ENCODE results near the gene ASPHD1.

DNA sequence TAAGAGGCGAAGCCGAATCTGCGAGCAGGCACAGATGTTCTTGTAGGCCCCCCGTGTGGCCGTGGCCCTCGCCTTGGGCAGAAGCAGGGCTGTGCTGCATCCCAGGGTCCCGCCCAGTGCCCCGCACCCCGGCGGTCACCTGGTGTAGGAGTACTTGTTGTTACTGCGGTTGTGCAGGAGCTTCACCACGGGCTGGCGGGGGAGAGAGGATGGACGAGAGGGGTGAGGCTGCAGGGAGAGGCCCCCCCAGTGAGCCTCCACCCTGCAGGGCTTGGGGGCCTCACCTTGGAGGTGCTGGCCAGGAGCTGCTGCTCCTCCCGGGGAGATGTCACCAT, 11.4 kb downstream of the ASPHD1 start:
- TF ChIP-seq, protein P1, sequence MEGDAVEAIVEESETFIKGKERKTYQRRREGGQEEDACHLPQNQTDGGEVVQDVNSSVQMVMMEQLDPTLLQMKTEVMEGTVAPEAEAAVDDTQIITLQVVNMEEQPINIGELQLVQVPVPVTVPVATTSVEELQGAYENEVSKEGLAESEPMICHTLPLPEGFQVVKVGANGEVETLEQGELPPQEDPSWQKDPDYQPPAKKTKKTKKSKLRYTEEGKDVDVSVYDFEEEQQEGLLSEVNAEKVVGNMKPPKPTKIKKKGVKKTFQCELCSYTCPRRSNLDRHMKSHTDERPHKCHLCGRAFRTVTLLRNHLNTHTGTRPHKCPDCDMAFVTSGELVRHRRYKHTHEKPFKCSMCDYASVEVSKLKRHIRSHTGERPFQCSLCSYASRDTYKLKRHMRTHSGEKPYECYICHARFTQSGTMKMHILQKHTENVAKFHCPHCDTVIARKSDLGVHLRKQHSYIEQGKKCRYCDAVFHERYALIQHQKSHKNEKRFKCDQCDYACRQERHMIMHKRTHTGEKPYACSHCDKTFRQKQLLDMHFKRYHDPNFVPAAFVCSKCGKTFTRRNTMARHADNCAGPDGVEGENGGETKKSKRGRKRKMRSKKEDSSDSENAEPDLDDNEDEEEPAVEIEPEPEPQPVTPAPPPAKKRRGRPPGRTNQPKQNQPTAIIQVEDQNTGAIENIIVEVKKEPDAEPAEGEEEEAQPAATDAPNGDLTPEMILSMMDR (IDR thresholded peaks at IDR 0.05), result no peak
- no peak for TF ChIP-seq POLR2A (IDR thresholded peaks at IDR 0.05)
